HepG2 (cell line): ENCODE data around the gene C16orf89. TPM values are rescaled to one million over a fixed set of nuclear protein-coding genes. Genes with fewer than 3 reads are reported as not detected.
A peak's percentile ranks its signal among the peaks of the same experiment; 100 is the strongest.

ENCODE experiments used
- ATM ChIP-seq: fragments of 450-650 bp; IDR thresholded peaks from 2 replicates; pipeline ENCODE4 v1.7.1; 2017; ENCODE audit warnings: mild to moderate bottlenecking, borderline replicate concordance
- CBX5 ChIP-seq: sonication (generic); formaldehyde crosslinking; IDR thresholded peaks from 2 replicates; pipeline ENCODE4 v1.4.0; 2020; ENCODE audit warnings: missing genetic modification reagents, borderline replicate concordance
- FOXC1 ChIP-seq: sonication (generic); formaldehyde crosslinking; IDR thresholded peaks from 2 replicates; pipeline ENCODE4 v1.8.0; 2022; ENCODE audit warnings: mild to moderate bottlenecking, missing genetic modification reagents, borderline replicate concordance
- GATAD2A ChIP-seq: IDR thresholded peaks from 2 replicates; pipeline ENCODE4 v1.6.1; 2016
- HMG20B ChIP-seq: conservative IDR thresholded peaks from 2 replicates; pipeline ENCODE4 v1.6.1; 2016; ENCODE audit warnings: missing genetic modification reagents, missing compliant biosample characterization
- HNRNPH1 ChIP-seq: fragments of 200-400 bp; formaldehyde crosslinking; optimal IDR thresholded peaks from 2 replicates; pipeline ENCODE3; 2017; ENCODE audit warnings: mild to moderate bottlenecking, low read depth, low read length
- NR2C2 ChIP-seq: sonication (generic); formaldehyde crosslinking; IDR thresholded peaks from 2 replicates; pipeline ENCODE4 v1.4.0; 2020; ENCODE audit warnings: missing genetic modification reagents, mild to moderate bottlenecking, moderate library complexity, borderline replicate concordance
- POLR2AphosphoS5 ChIP-seq: IDR thresholded peaks from 2 replicates; pipeline ENCODE4 v1.6.1; 2012; ENCODE audit warnings: low read depth, low read length
- SIX1 ChIP-seq: sonication (generic); formaldehyde crosslinking; IDR thresholded peaks from 2 replicates; pipeline ENCODE4 v1.4.0; 2020; ENCODE audit warnings: missing genetic modification reagents, borderline replicate concordance
- SRY ChIP-seq: sonication (generic); formaldehyde crosslinking; IDR thresholded peaks from 2 replicates; pipeline ENCODE4 v1.8.0; 2022; ENCODE audit warnings: mild to moderate bottlenecking, missing genetic modification reagents
- SUZ12 ChIP-seq: fragments of 150-350 bp; IDR thresholded peaks from 2 replicates; pipeline ENCODE4 v1.6.1; 2014; ENCODE audit warnings: low read depth, low read length
- ZNF644 ChIP-seq: IDR thresholded peaks from 2 replicates; pipeline ENCODE4 v1.6.1; 2016; ENCODE audit warnings: low read depth
- ZNF703 ChIP-seq: sonication (generic); formaldehyde crosslinking; IDR thresholded peaks from 2 replicates; pipeline ENCODE4 v1.5.1; 2020; ENCODE audit warnings: missing genetic modification reagents, mild to moderate bottlenecking, moderate library complexity, borderline replicate concordance
- ZNF781 ChIP-seq: sonication (generic); formaldehyde crosslinking; IDR thresholded peaks from 2 replicates; pipeline ENCODE4 v1.5.1; 2020; ENCODE audit warnings: borderline replicate concordance, mild to moderate bottlenecking, missing genetic modification reagents; ENCODE audit errors: not compliant biosample characterization
- polyA plus RNA-seq, 8 experiments: library from polyadenylated mRNA; depleted of rRNA in 3 of 8; stranded (reverse) in 7 of 8; unstranded in 1 of 8; fragments of >200 nt; fragmentation: Illumina TruSeq in 4 of 8; extraction: Trizol in 4 of 8; gene quantifications; 2 replicates each; pipeline versions ENCODE4 v1.2.1 to v1.2.3, GENCODE V29; 2011 to 2016; ENCODE audit warnings: low read depth in 4 of 8, missing spikeins in 1 of 8, mixed read lengths in 1 of 8; ENCODE audit not compliant: insufficient read depth in 1 of 8
- total RNA-seq, 5 experiments: library from RNA; depleted of rRNA; stranded (reverse); fragments of >200 nt; fragmentation: Illumina TruSeq; extraction: Trizol; gene quantifications; 2 replicates each; pipeline ENCODE4 v1.2.3, GENCODE V29; 2016; ENCODE audit warnings: low read depth in 1 of 5
- TF ChIP-seq, protein P1 (sequence below): sonication (generic); formaldehyde crosslinking; IDR thresholded peaks from 2 replicates; pipeline ENCODE4 v1.5.0; 2020; ENCODE audit warnings: mild to moderate bottlenecking, missing genetic modification reagents, borderline replicate concordance
- TF ChIP-seq, protein P2 (sequence below): sonication (generic); formaldehyde crosslinking; IDR thresholded peaks from 2 replicates; pipeline ENCODE4 v1.8.0; 2022; ENCODE audit warnings: mild to moderate bottlenecking, missing genetic modification reagents
- TF ChIP-seq, protein P3 (sequence below): sonication (generic); formaldehyde crosslinking; IDR thresholded peaks from 2 replicates; pipeline ENCODE4 v1.5.1; 2020; ENCODE audit warnings: missing genetic modification reagents, mild to moderate bottlenecking, borderline replicate concordance

C16orf89 gene
- total and polyA plus RNA-seq, 2 of the 13 experiments (the other 11 are each of a cell fraction or from before 2014, with no cell fraction given), result 1.9 to 3.4 TPM

DNA sequence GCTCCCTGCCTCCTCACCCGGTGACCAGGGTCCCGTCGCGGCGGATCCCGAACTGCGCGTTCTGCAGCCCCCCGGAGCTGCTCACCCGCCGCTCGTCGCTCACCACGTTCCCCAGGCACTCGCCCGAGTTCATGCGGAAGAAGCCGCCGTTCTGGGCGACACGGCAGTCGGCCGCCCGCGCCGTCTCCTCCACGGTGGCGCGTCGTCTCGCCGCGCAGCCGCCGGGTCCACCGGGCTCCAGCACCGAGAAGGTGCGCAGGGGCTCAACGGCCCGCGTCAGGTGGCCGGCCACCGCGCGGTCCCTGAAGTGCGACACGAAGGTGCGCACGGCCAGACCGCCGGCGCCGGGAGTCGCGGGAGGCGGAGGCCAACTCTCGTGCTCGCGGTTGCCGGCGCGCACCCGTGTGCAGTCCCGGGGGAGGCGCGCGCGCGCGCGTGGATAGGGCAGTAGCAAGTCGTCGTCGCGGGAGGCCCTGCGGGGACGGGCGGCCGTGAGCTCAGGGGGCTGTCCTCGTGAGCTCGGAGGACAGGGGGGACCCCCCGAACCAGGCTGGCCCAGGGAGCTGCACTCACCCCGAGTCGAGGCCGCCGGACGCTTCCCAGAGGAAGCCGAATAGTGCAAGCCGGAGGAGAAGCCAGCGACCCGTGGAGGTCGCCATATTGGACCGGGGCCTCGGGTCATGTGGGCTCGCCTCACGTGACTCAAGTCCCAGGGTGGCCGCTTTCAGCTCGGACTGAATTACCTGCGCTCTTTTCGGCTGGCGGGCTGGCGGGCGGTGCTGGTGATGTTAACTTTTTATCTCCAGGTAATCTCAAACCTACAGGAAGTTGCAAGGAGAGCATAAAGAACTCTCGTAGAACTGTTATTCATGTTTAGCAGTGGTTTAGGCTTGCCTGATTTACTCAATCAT lies 32.2 kb downstream of the C16orf89 start, which contains the start of gene NAGPA (continued):
- TF ChIP-seq, protein P1, sequence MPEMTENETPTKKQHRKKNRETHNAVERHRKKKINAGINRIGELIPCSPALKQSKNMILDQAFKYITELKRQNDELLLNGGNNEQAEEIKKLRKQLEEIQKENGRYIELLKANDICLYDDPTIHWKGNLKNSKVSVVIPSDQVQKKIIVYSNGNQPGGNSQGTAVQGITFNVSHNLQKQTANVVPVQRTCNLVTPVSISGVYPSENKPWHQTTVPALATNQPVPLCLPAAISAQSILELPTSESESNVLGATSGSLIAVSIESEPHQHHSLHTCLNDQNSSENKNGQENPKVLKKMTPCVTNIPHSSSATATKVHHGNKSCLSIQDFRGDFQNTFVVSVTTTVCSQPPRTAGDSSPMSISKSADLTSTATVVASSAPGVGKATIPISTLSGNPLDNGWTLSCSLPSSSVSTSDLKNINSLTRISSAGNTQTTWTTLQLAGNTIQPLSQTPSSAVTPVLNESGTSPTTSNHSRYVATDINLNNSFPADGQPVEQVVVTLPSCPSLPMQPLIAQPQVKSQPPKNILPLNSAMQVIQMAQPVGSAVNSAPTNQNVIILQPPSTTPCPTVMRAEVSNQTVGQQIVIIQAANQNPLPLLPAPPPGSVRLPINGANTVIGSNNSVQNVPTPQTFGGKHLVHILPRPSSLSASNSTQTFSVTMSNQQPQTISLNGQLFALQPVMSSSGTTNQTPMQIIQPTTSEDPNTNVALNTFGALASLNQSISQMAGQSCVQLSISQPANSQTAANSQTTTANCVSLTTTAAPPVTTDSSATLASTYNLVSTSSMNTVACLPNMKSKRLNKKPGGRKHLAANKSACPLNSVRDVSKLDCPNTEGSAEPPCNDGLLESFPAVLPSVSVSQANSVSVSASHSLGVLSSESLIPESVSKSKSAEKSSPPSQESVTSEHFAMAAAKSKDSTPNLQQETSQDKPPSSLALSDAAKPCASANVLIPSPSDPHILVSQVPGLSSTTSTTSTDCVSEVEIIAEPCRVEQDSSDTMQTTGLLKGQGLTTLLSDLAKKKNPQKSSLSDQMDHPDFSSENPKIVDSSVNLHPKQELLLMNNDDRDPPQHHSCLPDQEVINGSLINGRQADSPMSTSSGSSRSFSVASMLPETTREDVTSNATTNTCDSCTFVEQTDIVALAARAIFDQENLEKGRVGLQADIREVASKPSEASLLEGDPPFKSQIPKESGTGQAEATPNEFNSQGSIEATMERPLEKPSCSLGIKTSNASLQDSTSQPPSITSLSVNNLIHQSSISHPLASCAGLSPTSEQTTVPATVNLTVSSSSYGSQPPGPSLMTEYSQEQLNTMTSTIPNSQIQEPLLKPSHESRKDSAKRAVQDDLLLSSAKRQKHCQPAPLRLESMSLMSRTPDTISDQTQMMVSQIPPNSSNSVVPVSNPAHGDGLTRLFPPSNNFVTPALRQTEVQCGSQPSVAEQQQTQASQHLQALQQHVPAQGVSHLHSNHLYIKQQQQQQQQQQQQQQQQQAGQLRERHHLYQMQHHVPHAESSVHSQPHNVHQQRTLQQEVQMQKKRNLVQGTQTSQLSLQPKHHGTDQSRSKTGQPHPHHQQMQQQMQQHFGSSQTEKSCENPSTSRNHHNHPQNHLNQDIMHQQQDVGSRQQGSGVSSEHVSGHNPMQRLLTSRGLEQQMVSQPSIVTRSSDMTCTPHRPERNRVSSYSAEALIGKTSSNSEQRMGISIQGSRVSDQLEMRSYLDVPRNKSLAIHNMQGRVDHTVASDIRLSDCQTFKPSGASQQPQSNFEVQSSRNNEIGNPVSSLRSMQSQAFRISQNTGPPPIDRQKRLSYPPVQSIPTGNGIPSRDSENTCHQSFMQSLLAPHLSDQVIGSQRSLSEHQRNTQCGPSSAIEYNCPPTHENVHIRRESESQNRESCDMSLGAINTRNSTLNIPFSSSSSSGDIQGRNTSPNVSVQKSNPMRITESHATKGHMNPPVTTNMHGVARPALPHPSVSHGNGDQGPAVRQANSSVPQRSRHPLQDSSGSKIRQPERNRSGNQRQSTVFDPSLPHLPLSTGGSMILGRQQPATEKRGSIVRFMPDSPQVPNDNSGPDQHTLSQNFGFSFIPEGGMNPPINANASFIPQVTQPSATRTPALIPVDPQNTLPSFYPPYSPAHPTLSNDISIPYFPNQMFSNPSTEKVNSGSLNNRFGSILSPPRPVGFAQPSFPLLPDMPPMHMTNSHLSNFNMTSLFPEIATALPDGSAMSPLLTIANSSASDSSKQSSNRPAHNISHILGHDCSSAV, result 0 out of 2 replicates have a peak, but pooled peaks have one; percentile 31
- TF ChIP-seq ZNF644 (CRISPR knock-in tag) (no peak; the same call in 1 of the 2 replicates), ZNF703 (CRISPR knock-in tag) (0 out of 2 replicates have a peak, but pooled peaks have one; percentile 59), HMG20B (0 out of 2 replicates have a peak, but pooled peaks have one; percentile 59), ATM (no peak), GATAD2A (CRISPR knock-in tag) (peak; percentile 83), NR2C2 (CRISPR knock-in tag) (peak; percentile 85), ZNF781 (peak; percentile 79), FOXC1 (peak; percentile 94; the same call in 1 of the 2 replicates), HNRNPH1 (no peak), SRY (peak; percentile 59; the same call in 1 of the 2 replicates), CBX5 (CRISPR knock-in tag) (peak; percentile 95; the same call in 1 of the 2 replicates), SUZ12 (no peak), POLR2AphosphoS5 (peak; percentile 78), SIX1 (CRISPR knock-in tag) (peak; percentile 69; the same call in 1 of the 2 replicates)
- TF ChIP-seq, protein P2, sequence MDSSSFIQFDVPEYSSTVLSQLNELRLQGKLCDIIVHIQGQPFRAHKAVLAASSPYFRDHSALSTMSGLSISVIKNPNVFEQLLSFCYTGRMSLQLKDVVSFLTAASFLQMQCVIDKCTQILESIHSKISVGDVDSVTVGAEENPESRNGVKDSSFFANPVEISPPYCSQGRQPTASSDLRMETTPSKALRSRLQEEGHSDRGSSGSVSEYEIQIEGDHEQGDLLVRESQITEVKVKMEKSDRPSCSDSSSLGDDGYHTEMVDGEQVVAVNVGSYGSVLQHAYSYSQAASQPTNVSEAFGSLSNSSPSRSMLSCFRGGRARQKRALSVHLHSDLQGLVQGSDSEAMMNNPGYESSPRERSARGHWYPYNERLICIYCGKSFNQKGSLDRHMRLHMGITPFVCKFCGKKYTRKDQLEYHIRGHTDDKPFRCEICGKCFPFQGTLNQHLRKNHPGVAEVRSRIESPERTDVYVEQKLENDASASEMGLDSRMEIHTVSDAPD (CRISPR knock-in tag), result no peak
- TF ChIP-seq, protein P3, sequence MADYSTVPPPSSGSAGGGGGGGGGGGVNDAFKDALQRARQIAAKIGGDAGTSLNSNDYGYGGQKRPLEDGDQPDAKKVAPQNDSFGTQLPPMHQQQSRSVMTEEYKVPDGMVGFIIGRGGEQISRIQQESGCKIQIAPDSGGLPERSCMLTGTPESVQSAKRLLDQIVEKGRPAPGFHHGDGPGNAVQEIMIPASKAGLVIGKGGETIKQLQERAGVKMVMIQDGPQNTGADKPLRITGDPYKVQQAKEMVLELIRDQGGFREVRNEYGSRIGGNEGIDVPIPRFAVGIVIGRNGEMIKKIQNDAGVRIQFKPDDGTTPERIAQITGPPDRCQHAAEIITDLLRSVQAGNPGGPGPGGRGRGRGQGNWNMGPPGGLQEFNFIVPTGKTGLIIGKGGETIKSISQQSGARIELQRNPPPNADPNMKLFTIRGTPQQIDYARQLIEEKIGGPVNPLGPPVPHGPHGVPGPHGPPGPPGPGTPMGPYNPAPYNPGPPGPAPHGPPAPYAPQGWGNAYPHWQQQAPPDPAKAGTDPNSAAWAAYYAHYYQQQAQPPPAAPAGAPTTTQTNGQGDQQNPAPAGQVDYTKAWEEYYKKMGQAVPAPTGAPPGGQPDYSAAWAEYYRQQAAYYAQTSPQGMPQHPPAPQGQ, result no peak; the same call in 1 of the 2 replicates
